ENCODE measurements around the gene CENPH. TPM values are rescaled to one million over a fixed set of nuclear protein-coding genes. Genes with fewer than 3 reads are reported as not detected.

CENPH gene
- total RNA-seq, 5 donors from 2014 or later (not counting 1 experiment from before 2014, with no cell fraction given) = 4.1 to 8.4 (median 6.5) TPM

- no peaks in the 10 kb centered on the region for H3K4me1 Mint-ChIP-seq
- Histone ChIP-seq H3K4me1 (ENCODE audit: control insufficient read depth in 1 of 2, extremely low read depth in 1 of 2, insufficient read depth in 2 of 2, low read length in 2 of 2) (no peaks in the 10 kb centered on the region), H3K27ac (ENCODE audit: low read length) (no peak overlapping the region), H3K27me3 (replicated peaks in 1 of 2; ENCODE audit: control insufficient read depth in 2 of 2, extremely low read depth in 1 of 2, insufficient read depth in 2 of 2, low read length in 1 of 2) (no peaks in the 10 kb centered on the region), H3K9me3 (no peaks in the 10 kb centered on the region), H3K36me3 (ENCODE audit: control insufficient read depth in 2 of 2, extremely low read depth in 1 of 2, insufficient read depth in 1 of 2, low read length in 1 of 2) (no peaks in the 10 kb centered on the region), H3K4me3 (ENCODE audit: control insufficient read depth in 1 of 2, extremely low read depth in 1 of 2, low read length in 1 of 2) (no peak overlapping the region)
- no peaks in the 10 kb centered on the region for H3K27me3 Mint-ChIP-seq
- no peak overlapping the region for H3K27ac Mint-ChIP-seq
- H3K36me3 Mint-ChIP-seq = no peaks in the 10 kb centered on the region
- DNase-seq = no peak
- WGBS (ENCODE audit: insufficient coverage) = 84% methylated on average over 2 of the region's 3 CpGs
- no peaks in the 10 kb centered on the region for H3K9me3 Mint-ChIP-seq
- H3K4me3 Mint-ChIP-seq = no peak overlapping the region
- ChIA-PET POLR2A (no interaction called here), CTCF (interaction anchor here in 1 of 2 donors (0.6 kb wide), 1 partner anchor 241 kb away, joined by 3 read pairs; no protein-coding TSS in a partner anchor)
- no peak for ATAC-seq (replicated peaks in 1 of 4)
Measured at GRCh38 chr5:69152731-69153130, 36.7 kb upstream of the CENPH start.

GRCh38 chr5:69156456-69156855 is 32.9 kb upstream of the CENPH start:
- H3K9me3 Mint-ChIP-seq = no peaks in the 10 kb centered on the region

GRCh38 chr5:69158039-69158438 is 31.3 kb upstream of the CENPH start:
- ATAC-seq (replicated peaks in 1 of 4) (no peak), DNase-seq (no peak)
- H3K27ac ChIP-seq (ENCODE audit: low read length) = no peak overlapping the region
- Mint-ChIP-seq H3K4me1 (no peaks in the 10 kb centered on the region), H3K9me3 (no peaks in the 10 kb centered on the region), H3K36me3 (no peaks in the 10 kb centered on the region), H3K4me3 (no peak overlapping the region), H3K27me3 (no peaks in the 10 kb centered on the region), H3K27ac (no peak overlapping the region)
- no peaks in the 10 kb centered on the region for H3K27me3 ChIP-seq (replicated peaks in 1 of 2; ENCODE audit: control insufficient read depth in 2 of 2, extremely low read depth in 1 of 2, insufficient read depth in 2 of 2, low read length in 1 of 2)
- ChIA-PET CTCF (no interaction called here), POLR2A (no interaction called here)
- 100% methylated on average over 3 of the region's 3 CpGs for WGBS (ENCODE audit: insufficient coverage)
- H3K9me3 ChIP-seq = no peaks in the 10 kb centered on the region
- no peak overlapping the region for H3K4me3 ChIP-seq (ENCODE audit: control insufficient read depth in 1 of 2, extremely low read depth in 1 of 2, low read length in 1 of 2)
- no peaks in the 10 kb centered on the region for H3K36me3 ChIP-seq (ENCODE audit: control insufficient read depth in 2 of 2, extremely low read depth in 1 of 2, insufficient read depth in 1 of 2, low read length in 1 of 2)
- H3K4me1 ChIP-seq (ENCODE audit: control insufficient read depth in 1 of 2, extremely low read depth in 1 of 2, insufficient read depth in 2 of 2, low read length in 2 of 2) = no peaks in the 10 kb centered on the region

More at GRCh38 chr5:69156456-69156855, 32.9 kb upstream of the CENPH start:
- WGBS (ENCODE audit: insufficient coverage) = 100% methylated on average over 6 of the region's 11 CpGs
- H3K27ac ChIP-seq (ENCODE audit: low read length) = no peak overlapping the region
- no peak overlapping the region for H3K4me3 Mint-ChIP-seq
- no peak for ATAC-seq (replicated peaks in 1 of 4)
- no peaks in the 10 kb centered on the region for H3K9me3 ChIP-seq
- H3K36me3 Mint-ChIP-seq = no peaks in the 10 kb centered on the region
- H3K4me1 ChIP-seq (ENCODE audit: control insufficient read depth in 1 of 2, extremely low read depth in 1 of 2, insufficient read depth in 2 of 2, low read length in 2 of 2) = no peaks in the 10 kb centered on the region
- no peaks in the 10 kb centered on the region for H3K4me1 Mint-ChIP-seq
- H3K27ac Mint-ChIP-seq = no peak overlapping the region
- H3K4me3 ChIP-seq (ENCODE audit: control insufficient read depth in 1 of 2, extremely low read depth in 1 of 2, low read length in 1 of 2) = no peak overlapping the region
- H3K27me3 Mint-ChIP-seq = no peaks in the 10 kb centered on the region
- DNase-seq = no peak
- H3K27me3 ChIP-seq (replicated peaks in 1 of 2; ENCODE audit: control insufficient read depth in 2 of 2, extremely low read depth in 1 of 2, insufficient read depth in 2 of 2, low read length in 1 of 2) = no peaks in the 10 kb centered on the region
- CTCF ChIA-PET = no interaction called here
- no peaks in the 10 kb centered on the region for H3K36me3 ChIP-seq (ENCODE audit: control insufficient read depth in 2 of 2, extremely low read depth in 1 of 2, insufficient read depth in 1 of 2, low read length in 1 of 2)
- POLR2A ChIA-PET = no interaction called here

GRCh38 chr5:69160651-69161050 is 28.7 kb upstream of the CENPH start:
- CTCF ChIA-PET = interaction anchor here in 1 of 2 donors (1.9 kb wide), 1 partner anchor 118 kb away, joined by 4 read pairs; no protein-coding TSS in a partner anchor
- Histone ChIP-seq H3K36me3 (ENCODE audit: control insufficient read depth in 2 of 2, extremely low read depth in 1 of 2, insufficient read depth in 1 of 2, low read length in 1 of 2) (no peaks in the 10 kb centered on the region), H3K9me3 (no peaks in the 10 kb centered on the region), H3K27ac (ENCODE audit: low read length) (no peak overlapping the region), H3K27me3 (replicated peaks in 1 of 2; ENCODE audit: control insufficient read depth in 2 of 2, extremely low read depth in 1 of 2, insufficient read depth in 2 of 2, low read length in 1 of 2) (no peaks in the 10 kb centered on the region), H3K4me1 (ENCODE audit: control insufficient read depth in 1 of 2, extremely low read depth in 1 of 2, insufficient read depth in 2 of 2, low read length in 2 of 2) (no peaks in the 10 kb centered on the region), H3K4me3 (ENCODE audit: control insufficient read depth in 1 of 2, extremely low read depth in 1 of 2, low read length in 1 of 2) (no peak overlapping the region)
- no peak for DNase-seq
- Mint-ChIP-seq H3K27me3 (no peaks in the 10 kb centered on the region), H3K4me1 (peaks cover 0 to under 1% (median 0%) of the 10 kb centered on the region in 3 donors), H3K27ac (no peak overlapping the region), H3K9me3 (no peaks in the 10 kb centered on the region), H3K4me3 (no peak overlapping the region), H3K36me3 (no peaks in the 10 kb centered on the region)
- POLR2A ChIA-PET = no interaction called here
- ATAC-seq (replicated peaks in 1 of 4) = no peak
- 98% methylated on average over 7 of the region's 16 CpGs for WGBS (ENCODE audit: insufficient coverage)

- Histone ChIP-seq H3K4me3 (ENCODE audit: control insufficient read depth in 1 of 2, extremely low read depth in 1 of 2, low read length in 1 of 2) (peak within 1 kb of the TSS; percentile 76 to 91), H3K27me3 (replicated peaks in 1 of 2; ENCODE audit: control insufficient read depth in 2 of 2, extremely low read depth in 1 of 2, insufficient read depth in 2 of 2, low read length in 1 of 2) (no peaks in the 10 kb centered on the region), H3K4me1 (ENCODE audit: control insufficient read depth in 1 of 2, extremely low read depth in 1 of 2, insufficient read depth in 2 of 2, low read length in 2 of 2) (peaks cover 13 to 16% of the 10 kb centered on the region in 2 experiments), H3K36me3 (ENCODE audit: control insufficient read depth in 2 of 2, extremely low read depth in 1 of 2, insufficient read depth in 1 of 2, low read length in 1 of 2) (peaks cover 0 to 3% of the 10 kb centered on the region in 2 donors), H3K27ac (ENCODE audit: low read length) (peak within 1 kb of the TSS; percentile 44), H3K9me3 (no peaks in the 10 kb centered on the region)
- Mint-ChIP-seq H3K4me1 (peaks cover 21 to 28% (median 26%) of the 10 kb centered on the region in 3 donors), H3K4me3 (peak within 1 kb of the TSS; percentile 90 to 94 (median 92)), H3K27ac (peak within 1 kb of the TSS; percentile 78 to 85), H3K36me3 (no peaks in the 10 kb centered on the region), H3K27me3 (no peaks in the 10 kb centered on the region), H3K9me3 (no peaks in the 10 kb centered on the region)
- ChIA-PET CTCF (interaction anchor here (0.6 to 3.4 kb wide), 4 partner anchors 68 to 167 kb away, joined by 3 to 15 read pairs (median 4); partner anchors contain the start of genes CDK7 (in 1 of the 2) and SLC30A5 (in 1 of the 2)), POLR2A (interaction anchor here (0.6 to 0.8 kb wide), 4 partner anchors 22 to 137 kb away, joined by 3 to 12 read pairs (median 8); no protein-coding TSS in a partner anchor)
- WGBS (ENCODE audit: insufficient coverage) = 2% methylated on average over 47 of the region's 50 CpGs
- DNase-seq = peak; percentile 92 to 98 (median 95)
- peak; percentile 100 for ATAC-seq (replicated peaks in 1 of 4)
Measured at GRCh38 chr5:69166686-69167492, 22.5 kb upstream of the CENPH start, which contains the start of gene CCNB1. TSS of gene CCNB1 (plus strand) at chr5:69167150. CDS start at chr5:69167263, 113 bp downstream.

- H3K27ac ChIP-seq (ENCODE audit: low read length) = peak overlapping the region; percentile 29
- H3K4me1 Mint-ChIP-seq = peaks cover 21 to 28% (median 26%) of the 10 kb centered on the region in 3 donors
- H3K4me1 ChIP-seq (ENCODE audit: control insufficient read depth in 1 of 2, extremely low read depth in 1 of 2, insufficient read depth in 2 of 2, low read length in 2 of 2) = peaks cover 13 to 16% of the 10 kb centered on the region in 2 experiments
- no peak for ATAC-seq (replicated peaks in 1 of 4)
- H3K4me3 ChIP-seq (ENCODE audit: control insufficient read depth in 1 of 2, extremely low read depth in 1 of 2, low read length in 1 of 2) = peak overlapping the region; percentile 76 to 91
- ChIA-PET CTCF (interaction anchor here in 1 of 2 donors (3.4 kb wide), 1 partner anchor 74 kb away, joined by 15 read pairs; the partner anchor contains the start of gene SLC30A5), POLR2A (interaction anchor here in 1 of 2 donors (0.6 kb wide), 1 partner anchor 63 kb away, joined by 6 read pairs; no protein-coding TSS in a partner anchor)
- no peaks in the 10 kb centered on the region for H3K9me3 ChIP-seq
- WGBS (ENCODE audit: insufficient coverage) = 0% methylated on average over 4 of the region's 11 CpGs
- no peaks in the 10 kb centered on the region for H3K9me3 Mint-ChIP-seq
- no peaks in the 10 kb centered on the region for H3K36me3 Mint-ChIP-seq
- peak overlapping the region; percentile 90 to 94 (median 92) for H3K4me3 Mint-ChIP-seq
- DNase-seq = peak in 1 of 35 experiments; percentile 14
- no peaks in the 10 kb centered on the region for H3K27me3 ChIP-seq (replicated peaks in 1 of 2; ENCODE audit: control insufficient read depth in 2 of 2, extremely low read depth in 1 of 2, insufficient read depth in 2 of 2, low read length in 1 of 2)
- H3K36me3 ChIP-seq (ENCODE audit: control insufficient read depth in 2 of 2, extremely low read depth in 1 of 2, insufficient read depth in 1 of 2, low read length in 1 of 2) = peaks cover 0 to 3% of the 10 kb centered on the region in 2 donors
- peak overlapping the region; percentile 78 to 85 for H3K27ac Mint-ChIP-seq
- H3K27me3 Mint-ChIP-seq = no peaks in the 10 kb centered on the region
Measured at GRCh38 chr5:69167493-69167855, 21.9 kb upstream of the CENPH start.

All from T-cell (primary cell).